GM18508 (cell line): ENCODE results near the gene RFPL3.
"Not testable (repeated sequence)": the region's sequence is repeated elsewhere in the genome, so short reads cannot be mapped to it uniquely, and the experiment has no call there.

Source experiments
- ATAC-seq: cut with Tn5 transposase; IDR thresholded peaks from one replicate; pipeline ENCODE4 v1.9.1; 2021; ENCODE audit warnings: moderate number of reproducible peaks; ENCODE audit not compliant: insufficient read depth, unreplicated experiment

RFPL3 gene

DNA sequence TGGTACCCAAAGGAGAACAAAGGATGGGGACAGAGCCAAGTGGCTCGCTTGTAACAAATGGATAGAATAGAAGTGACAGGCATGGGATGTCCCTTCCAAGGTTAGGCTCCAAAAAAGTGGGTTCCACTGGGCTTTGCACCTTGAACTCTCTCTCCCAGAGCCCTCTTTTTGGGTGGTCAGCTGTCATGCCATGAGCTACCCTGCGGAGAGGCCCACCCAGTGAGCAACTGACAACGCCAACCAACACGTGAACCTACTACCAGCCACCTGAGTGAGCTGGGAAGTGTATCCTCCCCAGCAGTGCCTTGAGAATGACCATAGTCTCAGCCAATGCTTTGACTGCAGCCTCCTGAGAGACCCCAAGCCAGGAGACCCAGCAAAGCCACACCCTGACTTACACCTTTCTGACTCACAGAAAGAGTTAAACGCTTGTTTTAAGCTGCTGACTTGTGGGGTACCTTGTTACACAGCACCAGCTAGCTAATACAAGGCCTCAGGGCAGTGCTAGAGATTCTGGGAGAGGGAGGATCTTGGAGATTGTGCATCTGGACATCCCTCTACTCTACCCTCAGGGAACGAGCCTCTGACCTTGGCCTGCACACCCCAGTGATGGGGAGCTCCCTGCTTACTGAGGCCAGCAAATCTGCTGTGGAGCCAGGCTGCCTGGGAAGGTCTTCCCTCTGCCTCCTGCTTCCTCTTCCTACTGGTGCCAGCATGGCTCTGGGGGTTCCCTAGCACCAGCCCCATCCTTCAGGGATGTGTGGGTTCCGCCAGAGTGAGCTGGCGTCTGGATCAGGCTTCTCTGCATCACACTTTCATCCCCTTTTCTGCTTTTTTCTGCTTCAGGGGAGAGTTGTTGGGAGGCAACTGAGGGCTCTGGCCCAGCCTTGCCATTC, 29.1 kb upstream of the RFPL3 start:
- ATAC-seq = no peak

- no peak for ATAC-seq
Measured at GRCh38 chr22:32329202-32329645, 28.4 kb upstream of the RFPL3 start.

DNA sequence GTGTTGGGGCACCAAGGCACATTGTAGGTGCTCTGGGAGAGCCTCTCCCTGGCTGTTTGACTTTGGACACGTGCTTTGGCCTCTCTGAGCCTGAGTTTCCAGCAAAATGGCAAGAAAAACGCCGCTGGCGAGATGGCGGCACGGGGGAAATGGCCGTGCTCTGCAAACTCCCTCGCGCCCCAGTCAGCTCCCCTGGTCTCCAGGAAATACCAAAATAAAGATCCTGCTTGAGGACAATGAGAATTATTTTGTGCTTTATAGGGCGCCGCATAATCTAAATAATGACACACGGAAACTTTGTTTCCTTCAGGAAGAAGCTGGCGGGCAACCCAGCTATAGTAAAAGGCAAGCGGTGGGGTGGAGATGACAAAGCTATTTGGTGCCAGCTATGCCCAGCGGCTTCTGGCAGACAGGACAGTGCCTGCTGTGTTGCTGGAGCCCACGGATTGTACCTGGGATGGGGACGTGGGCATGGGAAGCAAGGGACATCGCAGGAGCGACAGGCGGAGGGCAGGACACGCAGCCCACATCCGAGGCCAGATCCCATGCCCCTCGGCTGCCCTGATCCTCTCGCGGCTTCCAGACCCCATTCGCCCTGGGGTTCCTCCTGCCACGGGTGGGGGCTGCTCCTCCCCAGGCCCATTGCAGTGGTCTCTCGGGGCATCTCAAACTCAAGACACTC, 26.3 kb upstream of the RFPL3 start:
- ATAC-seq = no peak

DNA sequence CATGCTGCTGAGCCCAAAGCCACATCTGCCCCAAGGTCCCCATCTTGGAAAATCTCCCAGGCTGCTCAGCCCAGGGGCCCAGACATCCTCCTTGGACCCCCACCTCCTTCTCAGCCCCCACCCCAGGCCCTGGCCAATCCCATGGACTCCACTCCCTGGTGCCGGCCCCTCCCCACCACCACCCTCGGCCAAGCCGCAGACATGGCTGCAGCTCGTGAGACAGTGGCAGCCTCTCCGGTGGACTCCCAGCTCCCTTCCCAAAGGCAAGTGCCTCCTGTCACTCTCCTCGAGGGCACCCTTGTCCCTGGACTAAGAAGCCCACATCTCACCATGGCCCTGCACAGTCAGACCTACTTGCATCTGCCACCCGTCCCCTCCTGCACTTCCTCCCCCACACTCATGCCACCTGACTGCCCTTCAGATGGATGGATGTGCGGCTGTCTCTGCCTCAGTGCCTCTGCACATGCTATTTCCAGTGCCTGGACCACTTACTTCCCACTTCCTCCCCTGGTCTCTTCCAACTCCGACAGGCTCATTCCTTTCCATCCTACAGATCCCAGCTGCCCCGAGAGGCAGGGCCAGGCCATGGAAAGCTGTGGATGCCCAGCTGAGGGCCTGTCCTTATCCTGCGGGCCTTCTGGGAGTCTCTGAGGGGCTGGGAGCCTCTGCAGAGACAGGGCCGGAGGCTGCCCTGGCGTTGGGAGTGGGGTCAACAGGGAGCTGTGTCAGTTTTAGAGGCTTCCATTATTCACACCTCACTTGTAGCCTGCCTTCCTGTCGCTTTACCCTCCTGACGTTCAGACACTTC, 25.5 kb upstream of the RFPL3 start:
- ATAC-seq = no peak

- ATAC-seq = no peak
Measured at GRCh38 chr22:32333141-32333768, 24.4 kb upstream of the RFPL3 start.

- no peak for ATAC-seq
Measured at GRCh38 chr22:32333769-32334659, 23.7 kb upstream of the RFPL3 start.

- no peak for ATAC-seq
Measured at GRCh38 chr22:32334660-32335365, 22.9 kb upstream of the RFPL3 start.

DNA sequence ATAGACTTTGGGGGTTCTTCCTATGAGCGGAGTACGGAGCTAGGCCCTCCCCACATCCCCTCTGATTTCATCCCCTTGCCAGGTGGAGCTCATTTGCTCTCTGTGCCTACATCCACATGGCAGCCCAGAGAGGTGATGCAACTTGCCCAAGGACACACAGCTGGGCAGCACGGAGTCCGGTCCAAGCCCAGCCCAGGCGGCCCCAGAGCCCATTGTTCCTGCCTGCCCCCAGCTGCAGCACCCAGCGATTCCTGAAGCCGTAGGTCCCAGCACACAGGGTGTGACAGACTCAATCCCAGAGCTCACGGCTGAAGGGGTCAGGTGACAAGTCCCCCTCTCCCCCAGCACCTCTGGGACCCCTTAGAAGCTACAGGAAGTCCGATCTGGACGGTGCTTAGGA, 22.2 kb upstream of the RFPL3 start:
- no peak for ATAC-seq

- ATAC-seq = no peak
Measured at GRCh38 chr22:32336121-32336603, 21.5 kb upstream of the RFPL3 start.

GRCh38 chr22:32336771-32337424, 20.8 kb upstream of the RFPL3 start:
- no peak for ATAC-seq

DNA sequence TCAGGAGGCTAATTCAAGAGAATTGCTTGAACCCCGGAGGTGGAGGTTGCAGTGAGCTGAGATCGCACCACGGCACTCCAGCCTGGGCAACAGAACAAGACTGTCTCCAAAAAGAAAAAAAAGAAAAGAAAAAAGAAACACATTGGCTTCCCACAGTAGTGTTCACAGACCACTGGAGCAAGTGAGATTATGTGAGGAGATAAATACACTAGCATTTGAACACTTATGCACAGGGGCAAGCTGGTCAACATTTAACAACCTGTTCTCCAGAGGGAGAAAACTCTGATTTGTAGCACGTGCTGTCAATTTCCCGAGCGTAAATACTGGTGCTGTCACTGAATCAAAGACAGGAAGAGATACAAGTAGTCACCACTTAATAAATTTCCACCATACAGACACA, 20.2 kb upstream of the RFPL3 start:
- ATAC-seq = not testable (repeated sequence)

DNA sequence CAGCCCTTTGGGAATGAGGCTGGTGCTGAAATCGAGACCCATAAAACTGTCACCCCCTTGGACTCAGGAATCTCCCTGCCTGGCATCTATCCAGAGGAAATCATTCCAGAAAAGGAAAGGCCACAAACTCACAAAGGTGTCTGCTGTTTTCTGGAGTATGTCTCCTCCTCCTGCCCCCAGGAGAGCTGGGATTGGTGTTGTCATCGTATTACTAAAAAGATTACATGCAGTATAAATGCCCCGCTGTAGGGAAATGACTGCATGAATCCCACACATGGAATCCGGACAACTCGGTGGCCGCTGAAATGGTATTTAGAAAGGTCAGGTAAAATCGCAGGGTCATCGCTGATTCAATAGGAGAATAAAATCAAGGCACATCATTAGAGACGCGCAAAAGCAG, 18.9 kb upstream of the RFPL3 start:
- ATAC-seq = no peak

DNA sequence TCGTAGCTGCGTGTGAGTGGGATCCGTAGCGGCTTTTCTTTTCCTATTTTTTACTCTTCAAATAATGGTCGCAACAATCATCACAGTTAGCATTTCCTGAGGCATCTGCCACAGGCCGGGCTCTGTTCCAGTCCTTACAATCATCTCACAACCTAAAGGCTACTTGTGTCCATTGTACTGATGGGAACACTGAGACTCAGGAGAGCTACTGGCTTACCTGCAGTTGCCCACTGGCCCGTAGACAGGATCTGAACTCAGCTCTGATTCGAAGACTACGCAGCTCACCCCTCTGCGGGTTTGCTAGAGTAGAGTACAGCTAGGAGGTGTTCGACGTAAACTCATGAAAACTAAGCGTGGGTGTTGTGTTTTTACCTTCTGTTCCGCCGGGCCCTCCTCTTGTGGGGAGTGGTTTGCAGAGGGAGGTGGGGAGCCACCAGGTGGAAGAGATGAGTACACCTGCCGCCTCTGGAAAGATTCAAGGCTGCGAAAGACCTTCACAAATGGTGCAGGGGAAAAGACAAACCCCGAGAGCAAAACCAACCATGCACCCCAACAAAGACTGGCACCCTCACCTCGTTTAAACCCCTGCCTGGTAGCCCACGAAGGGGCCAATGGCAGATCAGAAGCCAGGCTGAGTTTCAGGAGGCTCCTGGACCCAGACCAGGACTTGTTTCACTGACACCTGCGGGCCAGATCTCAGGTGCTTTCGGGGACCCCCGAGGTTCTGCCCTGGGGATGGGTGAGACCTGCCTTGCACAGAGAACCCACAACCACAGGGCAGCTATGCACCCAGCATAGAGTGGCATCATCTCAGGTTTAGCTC, 18.3 kb upstream of the RFPL3 start:
- no peak for ATAC-seq

- ATAC-seq = no peak
Measured at GRCh38 chr22:32340411-32340810, 17.3 kb upstream of the RFPL3 start.

DNA sequence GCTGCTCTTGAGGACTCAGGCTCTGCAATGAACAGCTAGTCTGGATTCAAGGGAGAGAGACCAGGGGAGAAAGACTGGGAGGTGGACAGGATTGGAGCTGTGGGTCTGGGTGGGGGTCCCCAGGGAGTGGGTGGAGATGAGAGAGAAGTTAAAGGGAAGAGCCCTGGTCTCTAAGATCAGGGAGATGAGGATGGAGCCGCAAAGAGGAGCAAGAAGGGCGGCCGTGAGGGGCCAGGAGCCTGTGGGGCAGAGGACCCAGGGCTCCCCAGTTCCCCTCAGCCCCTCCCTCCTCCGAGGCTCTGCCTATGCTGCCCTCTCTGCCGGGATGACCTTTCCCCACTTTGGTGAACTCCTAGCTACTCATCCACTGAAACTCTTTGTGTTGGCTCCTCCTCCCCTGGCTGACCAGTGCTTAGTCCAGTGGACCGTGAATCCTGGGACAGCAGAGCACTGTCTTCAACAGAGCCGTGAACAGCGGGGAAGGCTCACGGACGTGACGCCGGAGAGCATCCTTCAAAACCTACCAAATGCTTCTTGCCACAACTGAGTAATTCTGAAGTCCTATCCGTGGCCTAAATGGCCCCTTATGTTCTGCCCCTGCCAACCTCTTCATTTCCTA, 16.4 kb upstream of the RFPL3 start:
- no peak for ATAC-seq

- no peak for ATAC-seq
Measured at GRCh38 chr22:32342977-32343376, 14.7 kb upstream of the RFPL3 start.

DNA sequence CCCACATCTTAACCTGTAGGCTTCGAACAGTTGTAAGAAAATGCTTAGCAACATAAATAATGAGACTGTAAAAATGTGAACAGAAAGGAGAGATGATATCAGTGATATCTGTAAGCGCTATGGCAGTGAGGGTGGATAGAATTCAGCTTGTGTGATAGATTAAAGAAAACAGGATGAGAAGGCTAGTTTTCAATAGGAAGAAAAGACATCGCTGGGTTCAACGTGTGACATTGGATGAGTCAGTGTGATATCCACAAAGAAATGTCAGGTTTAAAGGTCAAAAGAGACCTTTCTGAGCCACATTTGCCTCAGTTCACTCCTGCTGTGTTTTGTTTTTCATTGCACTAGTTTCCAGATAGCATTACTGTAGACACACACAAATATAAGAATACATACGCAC, 13.7 kb upstream of the RFPL3 start:
- no peak for ATAC-seq
